K562 (cell line): ENCODE results near the gene SH3BP5L. TPM values are rescaled to one million over a fixed set of nuclear protein-coding genes. Genes with fewer than 3 reads are reported as not detected.

ENCODE experiments used
- ARID3B ChIP-seq: fragments of 250-450 bp; sonication (Bioruptor Pico); IDR thresholded peaks from 2 replicates; pipeline ENCODE4 v1.4.0; 2020; ENCODE audit warnings: borderline replicate concordance
- CHD1 ChIP-seq: fragments of 200-600 bp; sonication (generic); IDR thresholded peaks from one replicate; pipeline ENCODE4 v1.6.1; 2012; ENCODE audit warnings: mild to moderate bottlenecking, moderate library complexity, low read length, inconsistent platforms
- ELF1 ChIP-seq: fragments of 200-800 bp; sonication (Bioruptor generic); IDR thresholded peaks from 2 replicates; pipeline ENCODE4 v1.6.1; 2016; ENCODE audit warnings: missing genetic modification characterization, missing compliant biosample characterization
- FOXK1 ChIP-seq: sonication (generic); formaldehyde crosslinking; IDR thresholded peaks from 2 replicates; pipeline ENCODE4 v1.8.0; 2022; ENCODE audit warnings: missing genetic modification reagents, mild to moderate bottlenecking, borderline replicate concordance
- IRF9 ChIP-seq: fragments of 450-650 bp; IDR thresholded peaks from 2 replicates; pipeline ENCODE4 v1.6.1; 2016; ENCODE audit warnings: missing biosample characterization, missing genetic modification characterization
- KDM2B ChIP-seq: fragments of 250-450 bp; sonication (Bioruptor Pico); IDR thresholded peaks from 2 replicates; pipeline ENCODE4 v1.8.0; 2021; ENCODE audit warnings: mild to moderate bottlenecking, moderate library complexity
- MLLT1 ChIP-seq, 2 experiments: fragments of 450-650 bp; IDR thresholded peaks; 2 replicates each; pipeline ENCODE4 v1.6.1; 2016
- NEUROD1 ChIP-seq: fragments of 150-350 bp; IDR thresholded peaks from 2 replicates; pipeline ENCODE4 v1.6.1; 2014; ENCODE audit warnings: borderline replicate concordance, low read length, low read depth; ENCODE audit not compliant: partially characterized antibody
- RB1 ChIP-seq: fragments of 450-650 bp; IDR thresholded peaks from 2 replicates; pipeline ENCODE4 v1.6.1; 2017; ENCODE audit warnings: low read depth, mild to moderate bottlenecking
- REST ChIP-seq, 2 experiments: fragments of 450-650 bp; formaldehyde crosslinking in 1 of 2; IDR thresholded peaks; 2 replicates each; pipeline versions ENCODE4 v1.4.0 to v1.6.1; 2014 to 2020; ENCODE audit warnings: mild to moderate bottlenecking in 2 of 2, borderline replicate concordance in 1 of 2, low read depth in 1 of 2
- SAP30 ChIP-seq: fragments of 200-600 bp; sonication (generic); IDR thresholded peaks from 2 replicates; pipeline ENCODE4 v1.6.1; 2012; ENCODE audit warnings: borderline replicate concordance, low read depth, mild to moderate bottlenecking, moderate library complexity, low read length, control low read depth, inconsistent platforms; ENCODE audit not compliant: insufficient read depth, poor library complexity, severe bottlenecking
- SIN3B ChIP-seq: fragments of 450-650 bp; IDR thresholded peaks from 2 replicates; pipeline ENCODE4 v1.6.1; 2017; ENCODE audit warnings: low read depth, mild to moderate bottlenecking, moderate library complexity
- SMC3 ChIP-seq: conservative IDR thresholded peaks from 2 replicates; pipeline ENCODE4 v1.6.1; 2011; ENCODE audit warnings: low read depth, low read length, improper control_type of control experiment; ENCODE audit not compliant: insufficient read depth
- SP2 ChIP-seq: IDR thresholded peaks from 2 replicates; pipeline ENCODE4 v1.6.1; 2011; ENCODE audit warnings: mild to moderate bottlenecking, low read depth, low read length, moderate library complexity; ENCODE audit not compliant: poor library complexity, severe bottlenecking; ENCODE audit errors: extremely low read depth
- polyA plus RNA-seq, 8 experiments: library from polyadenylated mRNA; depleted of rRNA in 4 of 8; stranded (reverse) in 5 of 8; unstranded in 3 of 8; fragments of >200 nt; fragmentation: Nextera tagmentation in 2 of 8; fragmentation: Illumina TruSeq in 1 of 8; extraction: Ambion mirVana in 2 of 8; extraction: Trizol in 1 of 8; gene quantifications; 2 replicates each; pipeline versions ENCODE4 v1.2.1 to v1.2.3, GENCODE V29; 2011 to 2014; ENCODE audit warnings: inconsistent platforms in 1 of 8, missing spikeins in 1 of 8
- total RNA-seq, 7 experiments: library from RNA; depleted of rRNA in 6 of 7; stranded (reverse); fragments of >200 nt in 6 of 7; fragmentation: Illumina TruSeq in 2 of 7; extraction: Trizol in 2 of 7; gene quantifications; 2 replicates each; pipeline versions ENCODE4 v1.2.1 to v1.2.3, GENCODE V29; 2011 to 2021; ENCODE audit warnings: low replicate concordance in 1 of 7

Gene SH3BP5L
- total and polyA plus RNA-seq, 9 of the 15 experiments (the other 6 are each of a cell fraction or from before 2014, with no cell fraction given), result 1.9 to 26.5 (median 15.8) TPM

- TF ChIP-seq MLLT1 (IDR thresholded peaks at IDR 0.05) (no peak), IRF9 (tag) (no peak), CHD1 (no peak), FOXK1 (0 out of 2 replicates have a peak, but pooled peaks have one; percentile 13), RB1 (peak; percentile 43; the same call in 1 of the 2 replicates), SAP30 (no peak), ELF1 (tag) (no peak), NEUROD1 (peak; percentile 23), SP2 (no peak), KDM2B (no peak), REST (IDR thresholded peaks at IDR 0.05; ENCODE audit: borderline replicate concordance) (peak; percentile 90), REST (CRISPR knock-in tag; IDR thresholded peaks at IDR 0.05; ENCODE audit: low read depth) (no peak), SIN3B (no peak), ARID3B (no peak), SMC3 (peak; percentile 91)
Observed at GRCh38 chr1:248807067-248807737, 18.5 kb downstream of the SH3BP5L start (continued).
